HEK293T (cell line): Measurements from ENCODE around the gene IL5.

Source experiments
- ARNT ChIP-seq: fragments of 450-650 bp; IDR thresholded peaks from 2 replicates; pipeline ENCODE4 v1.6.1; 2017; ENCODE audit warnings: mild to moderate bottlenecking
- BHLHE40 ChIP-seq: fragments of 450-650 bp; IDR thresholded peaks from 2 replicates; pipeline ENCODE4 v1.6.1; 2016; ENCODE audit warnings: mild to moderate bottlenecking, moderate library complexity, borderline replicate concordance
- FOXA1 ChIP-seq: fragments of 450-650 bp; IDR thresholded peaks from 2 replicates; pipeline ENCODE4 v1.6.1; 2016; ENCODE audit warnings: mild to moderate bottlenecking
- FOXK2 ChIP-seq: fragments of 450-650 bp; IDR thresholded peaks from 2 replicates; pipeline ENCODE4 v1.6.1; 2016; ENCODE audit warnings: mild to moderate bottlenecking
- FOXM1 ChIP-seq: fragments of 450-650 bp; IDR thresholded peaks from 2 replicates; pipeline ENCODE4 v1.6.1; 2017; ENCODE audit warnings: mild to moderate bottlenecking, borderline replicate concordance
- SP1 ChIP-seq: fragments of 450-650 bp; IDR thresholded peaks from 2 replicates; pipeline ENCODE4 v1.6.1; 2017
- SUZ12 ChIP-seq: fragments of 450-650 bp; IDR thresholded peaks from 2 replicates; pipeline ENCODE4 v1.6.1; 2016; ENCODE audit warnings: mild to moderate bottlenecking
- ZNF384 ChIP-seq: fragments of 450-650 bp; IDR thresholded peaks from 2 replicates; pipeline ENCODE4 v1.6.1; 2016
- TF ChIP-seq, protein P1 (sequence below): fragments of 450-650 bp; IDR thresholded peaks from 2 replicates; pipeline ENCODE4 v1.6.1; 2016

DNA sequence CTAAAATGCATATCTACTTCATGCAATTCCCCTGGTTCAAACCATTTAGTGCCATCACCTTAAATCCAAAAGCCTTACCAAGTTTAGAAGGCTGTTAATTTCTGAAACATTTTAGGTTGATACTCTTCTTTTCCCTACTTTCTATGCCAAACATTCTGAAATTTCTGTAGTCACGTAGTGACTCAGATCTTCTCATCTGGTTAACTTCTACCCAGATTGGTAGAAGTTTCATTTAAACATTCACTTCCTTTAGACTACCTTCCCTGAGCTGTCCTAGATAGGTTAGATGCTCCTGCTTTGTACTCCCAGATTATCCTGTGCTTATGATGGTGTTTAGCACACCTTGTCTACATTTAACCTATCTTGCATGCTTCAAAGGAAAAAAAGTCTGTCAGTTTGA, 23.3 kb upstream of the IL5 start:
- TF ChIP-seq FOXA1 (no peak), ARNT (no peak), FOXK2 (no peak), SP1 (no peak), SUZ12 (no peak), FOXM1 (no peak), BHLHE40 (no peak), ZNF384 (no peak)
- TF ChIP-seq, protein P1, sequence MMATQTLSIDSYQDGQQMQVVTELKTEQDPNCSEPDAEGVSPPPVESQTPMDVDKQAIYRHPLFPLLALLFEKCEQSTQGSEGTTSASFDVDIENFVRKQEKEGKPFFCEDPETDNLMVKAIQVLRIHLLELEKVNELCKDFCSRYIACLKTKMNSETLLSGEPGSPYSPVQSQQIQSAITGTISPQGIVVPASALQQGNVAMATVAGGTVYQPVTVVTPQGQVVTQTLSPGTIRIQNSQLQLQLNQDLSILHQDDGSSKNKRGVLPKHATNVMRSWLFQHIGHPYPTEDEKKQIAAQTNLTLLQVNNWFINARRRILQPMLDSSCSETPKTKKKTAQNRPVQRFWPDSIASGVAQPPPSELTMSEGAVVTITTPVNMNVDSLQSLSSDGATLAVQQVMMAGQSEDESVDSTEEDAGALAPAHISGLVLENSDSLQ: no peak
